ENCODE results near the gene PDE11A.
A peak's percentile ranks its signal among the peaks of the same experiment; 100 is the strongest.

The PDE11A gene

DNA sequence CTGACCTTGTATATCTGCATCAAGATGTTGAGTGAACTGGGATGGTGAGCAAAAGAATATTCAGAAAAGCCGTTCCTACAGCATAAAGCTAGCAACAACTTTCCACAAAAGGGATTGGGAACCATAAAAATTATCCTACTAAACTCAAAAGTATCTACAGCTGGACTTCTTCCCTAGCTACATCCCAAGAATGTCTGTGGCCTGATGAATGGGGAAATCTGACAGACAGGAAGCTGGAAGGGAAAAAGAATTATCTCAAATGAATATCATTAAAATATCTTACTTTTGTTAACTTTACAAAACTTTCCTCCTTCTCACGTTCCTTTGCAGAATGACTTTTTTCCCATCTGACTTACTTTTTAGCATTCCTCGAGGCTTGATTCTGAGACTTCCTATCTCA, 150.9 kb downstream of the PDE11A start:
- no peak for DNase-seq

GRCh38 chr2:177917169-177917568, 155.4 kb downstream of the PDE11A start:
- DNase-seq: no peak

- DNase-seq: no peak
These were observed 156.2 kb downstream of the PDE11A start for GRCh38 chr2:177916342-177916741.

GRCh38 chr2:177914247-177914646, 158.3 kb downstream of the PDE11A start:
- no peak for DNase-seq

DNA sequence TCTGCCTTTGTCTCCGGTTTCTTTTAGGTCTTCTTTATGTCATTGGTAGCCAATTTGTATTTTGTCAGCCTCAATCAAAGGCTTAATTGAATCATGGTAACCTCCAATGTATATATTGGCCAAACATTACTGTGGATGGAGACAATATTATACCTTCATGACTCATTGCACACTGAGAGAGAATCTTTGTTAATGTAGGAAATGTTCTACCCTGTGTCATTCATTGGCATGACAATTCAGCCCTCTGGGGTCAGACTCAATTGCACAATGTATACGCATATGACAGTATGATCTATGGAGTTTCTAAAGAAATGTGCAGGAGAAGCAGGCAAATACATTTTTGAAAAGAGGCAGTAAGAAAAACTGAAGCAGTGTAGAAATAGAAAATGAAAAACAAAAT, 162.6 kb downstream of the PDE11A start:
- DNase-seq: no peak

DNA sequence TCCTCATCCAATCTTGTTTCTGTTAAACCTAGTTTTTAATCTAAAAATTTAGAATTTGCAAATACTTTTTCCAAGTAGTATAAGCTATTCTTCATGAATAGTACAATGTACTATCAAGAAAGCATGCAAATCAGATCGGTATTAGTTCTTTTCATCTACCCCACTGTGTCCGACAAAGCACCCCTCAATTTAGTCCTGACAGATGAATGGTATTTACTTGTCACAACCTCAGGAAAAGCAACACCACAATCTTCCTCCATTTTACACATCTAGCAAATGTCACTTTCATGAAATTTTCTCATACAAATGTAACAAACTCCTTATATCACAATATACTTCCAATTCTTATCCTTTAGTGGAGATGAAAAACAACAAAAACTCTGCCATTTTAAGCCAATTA, 163.8 kb downstream of the PDE11A start:
- no peak for DNase-seq

GRCh38 chr2:177908182-177908581, 164.4 kb downstream of the PDE11A start:
- no peak for DNase-seq

- peak; percentile 63 for DNase-seq
These were observed 166.4 kb downstream of the PDE11A start for GRCh38 chr2:177906041-177906718.

DNA sequence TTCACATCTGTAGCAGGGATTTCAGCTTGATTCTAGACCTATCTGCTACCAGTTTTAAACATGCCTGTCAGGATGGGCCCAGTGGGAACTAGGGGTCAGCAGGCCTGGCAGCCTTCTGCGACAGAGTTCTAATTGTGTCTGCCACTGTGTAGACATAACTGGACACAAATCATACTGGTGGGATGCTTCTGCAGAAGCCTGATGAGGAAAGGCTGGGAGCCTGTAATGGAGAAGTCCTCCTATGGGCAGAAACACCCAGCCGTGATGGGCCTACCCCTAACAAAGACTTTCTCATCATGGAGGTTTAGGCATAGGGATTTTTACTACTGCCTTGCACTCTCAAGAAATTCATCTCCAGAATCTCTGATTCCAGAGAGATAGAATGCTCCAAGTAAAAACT, 166.9 kb downstream of the PDE11A start:
- DNase-seq: no peak

GRCh38 chr2:177902395-177903163, 170.0 kb downstream of the PDE11A start:
- DNase-seq: no peak

- no peak for DNase-seq
These were observed 172.5 kb downstream of the PDE11A start for GRCh38 chr2:177900082-177900481.

DNA sequence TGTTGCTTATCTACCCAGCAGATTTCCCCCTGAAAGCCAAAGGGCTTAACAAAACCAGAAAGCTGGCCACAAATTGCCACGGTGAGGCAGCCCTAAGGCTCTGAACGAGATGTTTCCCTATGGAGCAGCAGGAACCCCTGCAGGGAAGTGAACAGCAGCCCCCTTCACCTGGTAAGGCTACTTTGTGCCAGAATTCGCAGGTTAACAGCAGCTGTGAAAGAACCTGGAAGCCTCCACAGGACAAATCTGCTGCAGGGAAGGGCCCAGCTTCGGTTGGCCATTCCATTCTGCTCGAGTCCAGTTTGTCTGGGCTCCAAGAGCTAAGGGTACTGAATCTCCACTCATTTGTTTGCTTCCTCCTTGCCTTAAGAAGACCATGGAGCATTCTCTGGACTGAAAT, 175.3 kb downstream of the PDE11A start:
- no peak for DNase-seq

GRCh38 chr2:177896587-177896986, 176.0 kb downstream of the PDE11A start:
- DNase-seq: no peak

- DNase-seq: no peak
These were observed 178.0 kb downstream of the PDE11A start for GRCh38 chr2:177894546-177894945.

DNA sequence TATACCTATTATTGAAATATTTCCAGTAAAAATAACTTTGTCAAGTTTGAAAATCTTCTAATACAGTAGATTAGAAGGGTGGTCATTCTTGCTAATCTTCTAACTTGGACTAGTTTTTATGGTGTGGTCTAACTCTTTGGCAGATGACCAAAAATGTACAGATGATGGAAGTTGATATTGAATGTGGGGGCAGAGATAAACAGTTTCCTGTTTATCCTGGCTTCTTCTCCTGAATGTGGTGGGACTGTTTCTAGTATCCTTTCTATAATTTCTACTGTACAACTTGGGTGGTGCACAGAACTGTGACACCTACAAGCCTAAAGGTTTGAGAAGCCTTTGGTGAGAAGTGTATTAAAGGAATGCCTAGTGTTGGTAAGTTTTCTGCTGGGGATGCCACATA, 178.7 kb downstream of the PDE11A start:
- no peak for DNase-seq

GRCh38 chr2:177891533-177891932, 181.0 kb downstream of the PDE11A start:
- no peak for DNase-seq

DNA sequence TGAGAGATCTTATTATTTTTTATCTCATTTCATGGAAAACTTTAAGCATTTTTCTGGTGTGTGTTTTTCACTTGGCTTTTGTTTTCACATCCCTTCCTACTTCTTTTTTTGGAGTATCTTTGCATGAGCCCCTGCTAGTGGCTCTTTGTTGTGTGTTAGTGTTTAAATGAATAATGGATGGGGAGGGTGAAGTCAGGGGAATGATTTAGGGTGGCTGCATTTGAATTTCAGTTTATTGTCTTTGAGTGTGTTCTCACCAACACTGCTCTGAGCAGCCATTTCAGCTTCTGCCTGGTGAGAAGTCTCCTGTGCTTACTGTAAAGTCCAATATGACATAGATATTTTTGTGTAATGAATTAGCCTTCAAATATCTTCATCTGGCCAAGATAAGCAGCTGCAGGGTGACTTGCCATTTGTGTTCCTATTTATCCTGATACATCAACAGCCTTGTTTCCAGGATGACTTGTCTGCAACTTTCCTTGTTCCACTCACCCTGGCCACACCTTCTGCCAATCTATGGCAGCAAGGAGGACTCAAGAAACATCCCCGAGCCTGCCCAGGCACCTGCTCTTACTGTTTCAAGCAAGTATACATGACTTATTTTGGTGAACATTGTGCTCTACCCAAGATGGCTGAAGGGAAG, 182.6 kb downstream of the PDE11A start:
- no peak for DNase-seq

DNA sequence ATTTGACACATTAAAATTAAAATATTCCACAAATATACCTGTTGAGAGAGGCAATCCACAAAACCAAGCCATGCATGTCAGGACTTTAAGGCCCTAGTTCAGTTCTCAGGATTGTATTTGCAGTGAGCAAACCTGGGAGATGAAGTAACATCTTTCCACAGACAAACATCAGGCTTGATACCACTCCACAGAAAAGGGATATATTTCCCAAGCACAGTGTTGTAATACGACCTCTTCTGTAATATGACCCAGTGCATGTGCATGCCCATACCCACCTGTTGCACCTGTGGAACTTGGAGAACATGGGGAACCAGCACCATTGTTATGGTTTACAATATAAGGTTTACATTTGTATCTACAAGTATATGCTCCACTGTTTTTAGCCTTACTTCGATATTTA, 184.0 kb downstream of the PDE11A start:
- DNase-seq: no peak

- no peak for DNase-seq
These were observed 184.9 kb downstream of the PDE11A start for GRCh38 chr2:177887722-177888121.

DNA sequence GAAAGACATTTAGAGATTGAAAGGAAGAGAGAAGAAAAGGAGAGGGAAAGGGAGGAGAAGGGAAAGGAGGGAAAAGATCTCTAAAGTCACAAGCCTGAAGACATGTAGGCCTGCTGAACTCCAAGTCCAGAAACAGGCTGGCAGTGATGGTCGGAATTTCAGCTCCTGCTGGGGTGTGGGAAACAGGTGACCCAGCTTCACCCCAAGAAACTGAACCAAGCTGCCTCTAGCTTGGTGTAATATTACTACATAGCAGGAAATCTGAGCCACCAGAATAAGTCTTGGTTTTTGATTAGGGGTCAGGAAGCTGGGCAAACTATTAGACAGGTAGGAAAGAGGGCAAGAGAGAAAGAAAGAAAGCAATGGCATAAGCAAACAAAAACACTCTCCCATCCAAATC, 185.8 kb downstream of the PDE11A start:
- DNase-seq: no peak

DNA sequence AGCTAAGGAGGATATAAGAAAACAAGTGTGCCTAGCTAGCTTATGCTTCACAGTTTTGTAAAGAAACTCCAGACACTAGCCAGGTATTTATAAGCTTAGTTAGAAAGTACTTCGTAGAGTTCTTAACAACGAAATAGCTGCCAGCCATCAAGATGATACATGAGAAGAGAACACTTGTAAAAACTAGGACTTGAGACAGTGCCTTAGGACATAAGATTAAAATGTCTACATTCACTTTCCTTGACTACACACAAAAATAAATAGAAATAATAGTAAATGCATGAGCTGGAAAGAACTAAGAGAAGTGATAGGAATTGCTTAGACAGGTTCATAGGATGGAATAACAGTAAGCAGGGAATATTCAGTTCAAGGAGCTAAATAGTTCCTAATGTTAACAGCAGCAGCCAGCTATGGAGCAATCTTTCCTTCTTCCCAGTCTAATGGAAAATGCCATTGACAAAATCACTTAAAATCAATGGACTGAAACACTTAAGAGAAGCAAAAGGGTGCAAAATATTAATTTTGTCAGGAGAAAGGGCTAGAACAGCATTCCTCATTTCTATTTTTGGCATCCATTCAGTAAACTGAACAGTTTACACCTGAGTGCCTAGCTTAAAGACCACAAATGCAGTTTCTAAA, 186.6 kb downstream of the PDE11A start:
- DNase-seq: no peak

- no peak for DNase-seq
These were observed 189.4 kb downstream of the PDE11A start for GRCh38 chr2:177883177-177883576.

DNA sequence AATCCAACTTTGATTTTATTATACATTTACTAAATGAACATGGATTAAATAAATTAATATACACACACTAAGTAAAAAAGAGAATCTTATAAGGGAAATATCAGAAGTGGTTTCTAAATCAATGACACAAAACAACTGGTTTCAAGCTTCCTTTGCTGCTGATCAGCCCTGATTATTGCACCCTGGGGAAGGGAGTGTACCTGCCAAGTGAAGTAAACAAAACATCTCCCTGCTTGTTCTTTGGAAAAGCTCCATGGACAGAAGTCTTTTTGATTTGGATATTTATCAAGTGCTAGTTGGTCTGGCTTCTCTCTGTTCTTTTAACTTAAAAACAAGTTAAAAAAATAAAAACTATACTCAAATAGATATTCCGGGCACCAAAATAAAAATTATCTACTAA, 190.1 kb downstream of the PDE11A start:
- DNase-seq: no peak

GRCh38 chr2:177881921-177882320, 190.7 kb downstream of the PDE11A start:
- DNase-seq: no peak

Measured in CD4-positive, alpha-beta T cell treated with Interleukin-10 for 1 hour (primary cell).